Activated CD8-positive, alpha-beta memory T cell treated with anti-CD3 and anti-CD28 coated beads, Interleukin-2, amount 50 U/mL, for 24 hours (primary cell): ENCODE results near the gene TBC1D16.
"Not testable (repeated sequence)": the region's sequence is repeated elsewhere in the genome, so short reads cannot be mapped to it uniquely, and the experiment has no call there.

Experiments
- DNase-seq: peaks from one replicate; pipeline ENCODE4 v3.0.0-alpha.2; 2020; ENCODE audit errors: extremely low read depth

Gene TBC1D16

DNA sequence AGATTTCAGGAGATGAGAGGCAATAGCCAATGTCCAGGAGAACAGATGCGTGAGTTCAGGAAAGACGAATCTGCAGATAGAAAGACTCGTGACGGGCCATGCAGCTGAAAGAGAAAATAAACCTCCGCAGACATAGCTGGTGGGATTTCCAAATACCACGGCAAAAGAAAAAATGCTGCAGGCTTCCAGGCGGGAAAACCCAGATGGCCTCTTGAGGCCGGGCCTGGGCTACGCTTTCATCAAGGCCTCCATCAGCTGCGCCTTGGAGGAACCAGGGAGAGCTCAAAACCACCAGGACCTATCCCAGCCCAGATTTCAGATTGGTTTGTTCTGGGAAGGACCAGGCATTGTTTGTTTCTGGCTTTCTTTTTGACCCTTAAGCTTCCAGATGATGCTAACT is 17.4 kb upstream of the TBC1D16 start:
- no peak for DNase-seq

DNA sequence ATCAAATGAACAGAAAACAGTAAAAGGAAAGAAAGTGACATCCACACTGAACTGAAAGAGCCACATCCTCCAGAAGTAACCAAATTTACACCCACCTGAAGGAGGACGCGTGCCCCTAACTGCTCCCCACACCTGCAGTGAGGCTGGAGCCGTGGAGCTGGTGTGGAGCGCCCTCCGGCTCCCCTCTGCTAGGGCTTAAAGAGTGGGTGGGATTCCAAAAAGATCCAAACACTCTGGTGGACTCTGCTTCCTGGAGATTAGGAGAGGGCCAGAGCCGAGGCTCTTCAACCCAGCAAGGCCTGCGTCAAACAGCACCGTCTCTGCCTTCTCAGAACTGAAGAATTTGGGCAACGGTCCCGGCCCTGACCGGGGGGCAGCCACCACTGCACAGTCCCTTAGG is 16.0 kb upstream of the TBC1D16 start:
- no peak for DNase-seq

DNA sequence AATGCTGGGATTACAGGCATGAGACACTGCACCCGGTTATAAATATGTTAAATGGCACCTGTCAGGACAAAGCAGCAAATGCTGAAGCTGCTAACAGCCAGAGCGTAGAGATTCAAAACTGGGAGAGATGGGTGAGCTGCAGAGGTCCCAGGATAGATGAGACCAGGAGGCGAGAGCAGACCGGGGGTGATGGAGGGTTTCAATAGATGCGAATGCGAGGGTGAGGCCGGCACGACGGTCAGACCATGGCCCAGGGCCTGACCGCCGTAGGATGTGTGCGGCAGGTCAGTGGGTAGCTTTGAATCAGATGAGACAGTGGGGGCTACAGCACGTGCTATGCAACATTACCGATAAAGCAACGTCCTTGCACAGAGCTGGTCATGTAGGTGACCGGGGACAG is 15.0 kb upstream of the TBC1D16 start:
- no peak for DNase-seq

DNA sequence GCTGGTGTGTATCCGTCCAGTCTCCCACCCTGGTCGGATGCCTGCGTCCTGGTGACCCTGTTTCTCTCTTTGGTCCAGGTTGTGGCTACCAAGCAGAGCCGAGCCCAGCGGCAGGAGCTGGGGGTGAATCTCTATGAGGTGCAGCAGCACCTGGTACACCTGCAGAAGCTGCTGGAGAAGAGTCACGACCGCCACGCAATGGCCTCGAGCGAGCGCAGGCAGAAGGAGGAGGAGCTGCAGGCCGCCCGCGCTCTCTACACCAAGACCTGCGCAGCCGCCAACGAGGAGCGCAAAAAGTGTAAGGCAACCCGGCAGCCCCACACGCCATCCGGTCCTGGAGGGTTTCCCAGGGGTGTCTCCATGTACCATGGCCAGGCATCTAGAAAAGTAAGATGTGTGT is 14.3 kb upstream of the TBC1D16 start:
- no peak for DNase-seq

DNA sequence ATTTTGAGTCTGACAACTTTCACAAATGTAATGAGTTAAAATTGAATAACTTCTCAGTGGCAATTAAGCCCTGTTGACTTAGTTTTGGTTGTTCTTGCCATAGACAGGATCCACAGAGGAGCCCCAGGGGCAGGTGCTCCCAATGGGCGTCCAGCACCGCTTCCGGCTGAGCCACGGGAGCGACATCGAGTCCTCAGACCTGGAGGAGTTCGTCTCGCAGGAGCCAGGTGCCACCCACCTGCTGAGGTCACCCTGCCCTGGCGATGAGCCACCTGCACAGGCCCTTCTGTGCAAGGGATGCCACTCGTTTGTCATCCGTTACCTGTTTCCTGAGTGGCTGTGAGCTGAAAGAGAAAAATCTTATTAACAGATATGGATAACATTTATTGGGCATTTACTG is 11.5 kb upstream of the TBC1D16 start:
- no peak for DNase-seq

DNA sequence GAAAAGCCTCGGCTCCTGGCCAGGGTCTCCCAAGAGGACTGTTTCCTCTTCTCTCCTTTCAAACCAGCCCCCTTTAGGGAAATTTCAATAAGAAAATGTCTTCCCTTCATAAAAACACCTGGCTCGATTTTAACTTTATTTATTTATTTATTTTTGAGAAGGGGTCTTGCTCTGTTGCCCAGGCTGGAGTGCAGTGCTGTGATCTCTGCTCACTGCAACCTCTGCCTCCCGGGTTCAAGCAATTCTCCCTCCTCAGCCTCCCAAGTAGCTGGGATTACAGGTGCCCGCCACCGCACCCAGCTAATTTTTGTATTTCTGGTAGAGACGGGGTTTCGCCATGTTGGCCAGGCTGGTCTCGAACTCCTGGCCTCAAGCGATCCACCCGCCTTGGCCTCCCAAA is 11.0 kb upstream of the TBC1D16 start:
- DNase-seq, result not testable (repeated sequence)

DNA sequence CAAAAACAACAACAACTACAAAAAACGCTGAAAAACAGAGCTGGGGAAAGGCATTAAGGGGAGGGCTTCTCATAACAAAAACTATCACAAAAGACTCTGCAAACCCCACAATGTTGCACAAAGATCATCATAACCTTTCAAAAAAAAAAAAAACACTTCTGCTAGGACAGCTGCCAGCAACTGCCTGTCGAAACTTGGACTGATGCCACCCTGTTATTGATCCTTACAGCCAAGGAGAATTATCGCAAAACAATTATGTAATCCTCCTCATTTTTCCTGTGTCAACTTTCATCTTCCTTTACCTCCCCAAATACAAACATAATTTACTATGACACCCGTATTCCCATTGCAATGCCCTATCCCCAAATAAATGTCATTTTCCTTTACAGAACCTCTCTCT is 10.0 kb upstream of the TBC1D16 start:
- no peak for DNase-seq

DNA sequence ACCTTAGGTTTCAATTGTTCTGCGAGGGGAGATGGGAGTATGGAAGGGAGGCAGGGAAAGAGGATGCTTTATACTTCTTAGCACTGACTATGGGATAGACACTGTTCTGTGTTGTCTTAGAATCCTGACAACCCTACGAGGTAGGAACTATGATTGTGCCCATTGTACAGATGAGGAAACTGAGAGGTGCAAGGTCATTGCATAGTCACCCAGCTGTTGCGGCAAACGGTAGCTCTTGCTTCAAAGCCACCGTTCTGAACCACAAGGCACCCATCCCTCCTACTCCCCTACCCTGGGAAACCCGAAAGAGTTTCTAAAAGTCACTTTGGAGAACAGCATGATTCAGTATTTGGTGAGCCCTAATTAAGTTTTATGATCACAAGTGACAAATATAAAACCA is 8.3 kb upstream of the TBC1D16 start:
- DNase-seq, result no peak

DNA sequence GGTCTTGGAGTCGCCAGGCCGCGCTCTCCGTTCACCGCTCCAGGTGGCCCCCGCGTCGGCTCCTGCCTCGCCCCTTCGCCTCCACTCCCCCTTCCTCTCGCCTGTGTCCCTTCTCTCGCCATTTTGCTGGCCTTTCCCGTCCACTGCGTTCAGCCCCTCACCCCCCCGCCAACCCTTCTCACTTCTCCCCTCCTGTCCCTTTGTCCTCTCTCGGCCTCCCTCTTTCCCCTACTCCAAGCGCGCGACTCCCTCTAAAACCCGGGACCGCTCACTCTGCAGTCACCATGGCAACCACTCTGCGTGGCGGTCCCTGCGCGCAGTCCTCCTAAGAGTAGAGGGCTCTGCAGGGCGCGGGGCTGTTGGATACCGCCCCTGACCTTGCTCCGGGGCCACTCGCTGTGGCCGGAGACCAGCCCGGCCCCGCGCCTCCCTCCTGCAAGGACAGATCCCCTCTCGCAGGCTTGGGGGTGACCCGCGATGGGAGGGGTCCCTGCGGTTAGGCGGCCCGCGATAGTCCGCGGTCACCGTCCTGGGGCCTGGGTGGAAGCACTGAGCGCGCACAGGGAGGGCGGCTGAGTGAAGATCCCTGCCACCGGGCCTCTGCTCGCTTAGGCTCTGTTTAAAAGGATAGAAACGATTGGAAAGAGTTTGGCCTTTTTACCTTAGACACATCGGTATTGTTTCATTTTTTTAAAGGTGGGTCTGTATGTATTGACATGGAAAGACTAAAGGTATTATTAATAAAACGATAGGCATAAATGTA is 1.2 kb upstream of the TBC1D16 start:
- no peak for DNase-seq

DNA sequence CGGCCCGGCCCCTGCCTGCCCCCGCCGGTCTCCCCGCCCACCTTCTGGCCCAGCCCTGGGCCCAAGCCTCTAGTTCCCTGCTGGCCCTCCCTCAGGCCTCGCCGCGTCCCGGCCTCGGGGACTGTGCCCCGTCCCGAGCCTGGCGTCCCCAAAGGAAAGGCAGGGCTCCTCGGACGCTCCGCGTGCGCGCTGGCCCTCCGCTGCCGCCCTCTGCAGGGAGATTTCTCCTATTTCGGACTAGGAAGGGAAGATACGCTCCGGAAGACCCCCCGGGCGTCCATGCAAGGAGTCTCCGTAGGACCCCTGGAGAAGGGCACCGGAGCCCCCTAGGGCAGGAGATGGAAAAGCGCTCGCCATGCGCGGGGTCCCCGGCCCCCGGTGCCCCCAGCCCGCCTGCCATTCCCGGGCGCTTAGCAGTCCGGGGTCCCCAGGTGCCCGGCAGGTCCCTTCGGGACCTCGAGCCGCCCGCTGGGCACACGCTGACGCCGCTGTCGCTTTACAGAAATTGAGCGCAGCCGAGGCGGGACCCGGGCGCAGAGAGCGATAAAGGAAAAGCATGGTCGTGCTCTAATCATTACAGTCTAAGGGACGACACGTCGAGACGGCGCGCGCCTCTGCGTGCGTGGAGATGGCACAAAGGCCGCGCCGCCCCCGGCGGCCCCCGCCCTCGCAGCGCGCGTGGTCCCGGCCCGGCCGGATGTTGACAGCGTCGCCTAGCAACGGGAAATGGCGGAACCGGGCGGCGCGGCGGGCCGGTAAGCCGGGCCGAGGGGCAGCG is 454 bp upstream of the TBC1D16 start, which contains the start of gene CCDC40:
TSS of gene CCDC40 (plus strand) at position 706 of the 778 bp plus-strand sequence. CDS start at position 727, 21 bp downstream.
- DNase-seq, result peak; percentile 31

DNA sequence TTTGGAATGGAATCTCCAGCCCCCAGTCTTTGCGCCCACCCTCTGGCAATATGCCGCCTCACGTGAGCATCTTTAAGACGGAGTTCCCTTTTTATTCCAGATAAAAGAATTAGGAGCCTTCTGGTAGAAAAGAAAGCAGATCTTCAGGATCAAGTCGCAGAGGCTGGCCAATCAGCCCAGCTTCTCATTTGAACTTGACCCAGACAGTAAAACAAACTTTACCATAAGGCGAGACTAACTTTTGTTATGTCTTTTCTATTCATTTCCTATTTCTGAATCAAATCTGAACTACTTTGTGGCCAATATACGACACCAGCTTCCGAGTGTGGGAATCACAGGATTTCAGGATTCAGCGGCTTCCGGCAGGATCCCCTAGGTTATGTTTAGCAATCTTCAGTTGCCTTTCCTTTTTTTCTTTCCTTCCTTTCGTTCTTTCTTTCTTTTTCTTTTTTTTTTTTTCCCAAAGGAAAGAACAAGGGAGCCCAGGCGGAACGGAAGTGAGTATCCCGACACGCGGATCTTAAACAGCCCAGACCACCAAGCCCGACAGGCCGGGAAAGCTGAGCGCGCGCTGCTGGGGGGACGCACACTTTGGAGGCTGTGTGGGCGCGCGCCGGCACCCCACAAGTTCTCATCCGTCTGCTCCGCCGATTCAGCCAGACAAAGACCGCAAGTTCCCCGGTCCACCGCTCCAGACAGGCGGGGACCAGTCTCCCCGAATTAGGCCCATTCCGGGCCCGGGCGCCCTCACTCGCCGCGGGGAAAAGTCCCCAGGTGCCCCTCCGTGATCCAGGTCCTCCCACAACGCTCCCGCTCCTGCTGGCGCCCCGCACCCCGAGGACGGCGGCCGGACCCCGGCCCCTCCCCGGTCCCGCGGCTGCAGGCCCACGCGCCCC is 633 bp downstream of the TBC1D16 start:
- DNase-seq, result no peak

DNA sequence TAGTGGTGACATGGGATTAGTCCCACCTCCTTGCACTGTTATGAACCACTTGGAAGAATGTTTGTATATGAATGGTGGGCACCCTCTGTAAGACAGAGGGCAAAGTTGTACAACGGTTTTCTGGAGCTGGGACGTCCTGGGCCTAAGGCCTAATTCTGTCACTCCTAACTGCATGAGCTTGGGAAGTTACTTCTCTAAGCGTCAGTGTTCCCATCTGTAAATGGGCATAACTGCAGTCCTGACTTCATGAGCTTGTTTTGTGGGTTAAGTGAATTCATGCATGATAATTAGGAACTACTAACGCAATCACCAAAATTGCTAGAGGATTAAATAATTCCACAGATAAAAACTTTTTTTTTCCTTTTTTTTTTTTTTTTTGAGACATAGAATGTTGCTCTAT is 1.8 kb downstream of the TBC1D16 start:
- no peak for DNase-seq

DNA sequence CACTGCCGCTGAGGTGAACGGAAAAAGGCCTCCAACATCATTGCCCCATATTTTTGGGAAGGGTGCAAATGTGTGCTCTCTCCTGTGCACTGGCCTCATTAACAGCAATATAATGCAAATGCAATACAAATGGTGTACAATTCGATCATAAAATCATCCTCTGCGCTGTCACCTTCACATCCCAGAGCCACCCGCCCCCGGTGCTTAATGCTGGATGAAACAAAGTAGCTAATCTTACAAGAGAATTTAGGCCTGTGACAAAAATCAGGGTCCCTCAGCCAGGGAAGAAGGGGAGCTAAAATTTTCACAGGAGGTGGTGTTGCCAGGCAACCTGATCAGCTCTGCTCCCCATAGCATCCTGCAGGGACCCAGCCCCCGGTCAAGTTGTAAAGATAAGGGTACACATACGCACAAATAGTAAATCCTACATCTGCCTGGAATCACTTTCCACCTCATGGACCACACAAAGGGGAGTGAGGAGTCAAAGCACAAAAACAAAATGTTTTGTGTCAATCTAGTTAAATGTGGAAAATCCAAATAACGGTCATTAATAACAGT is 3.0 kb downstream of the TBC1D16 start:
- no peak for DNase-seq

DNA sequence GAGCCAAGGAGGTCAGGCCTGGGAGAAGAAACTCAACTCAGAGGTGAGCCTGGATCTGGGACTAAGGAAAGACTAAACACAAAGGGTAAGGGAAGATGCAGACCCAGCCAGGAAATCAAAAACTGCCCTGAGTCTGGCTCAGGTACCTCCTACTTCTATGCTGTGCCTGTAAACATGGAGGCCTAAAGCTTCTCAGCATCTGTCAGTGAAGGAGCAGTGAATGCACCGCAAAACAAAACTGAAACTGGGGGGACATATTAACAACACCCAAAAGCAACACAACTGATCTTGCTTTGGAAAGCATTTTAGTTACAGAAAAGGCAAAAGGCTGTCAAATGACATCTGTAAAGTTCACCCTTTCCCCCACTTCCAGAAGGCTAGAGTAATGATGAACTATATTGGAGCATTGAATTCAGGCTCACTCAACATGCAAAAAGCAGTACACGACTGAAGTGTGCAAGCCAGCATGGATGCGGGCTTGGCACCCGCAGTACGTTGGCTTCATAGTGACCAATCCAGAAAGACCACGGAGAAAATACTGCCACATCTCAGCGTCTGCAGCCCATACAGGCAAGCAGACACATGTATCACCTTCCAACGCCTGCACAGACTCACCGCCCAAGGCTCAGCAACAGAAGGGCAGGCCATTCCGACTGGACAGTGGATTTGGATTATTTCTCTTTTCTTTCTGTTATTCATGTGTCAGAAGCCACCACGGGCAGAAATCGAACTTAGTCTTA is 3.8 kb downstream of the TBC1D16 start:
- no peak for DNase-seq

DNA sequence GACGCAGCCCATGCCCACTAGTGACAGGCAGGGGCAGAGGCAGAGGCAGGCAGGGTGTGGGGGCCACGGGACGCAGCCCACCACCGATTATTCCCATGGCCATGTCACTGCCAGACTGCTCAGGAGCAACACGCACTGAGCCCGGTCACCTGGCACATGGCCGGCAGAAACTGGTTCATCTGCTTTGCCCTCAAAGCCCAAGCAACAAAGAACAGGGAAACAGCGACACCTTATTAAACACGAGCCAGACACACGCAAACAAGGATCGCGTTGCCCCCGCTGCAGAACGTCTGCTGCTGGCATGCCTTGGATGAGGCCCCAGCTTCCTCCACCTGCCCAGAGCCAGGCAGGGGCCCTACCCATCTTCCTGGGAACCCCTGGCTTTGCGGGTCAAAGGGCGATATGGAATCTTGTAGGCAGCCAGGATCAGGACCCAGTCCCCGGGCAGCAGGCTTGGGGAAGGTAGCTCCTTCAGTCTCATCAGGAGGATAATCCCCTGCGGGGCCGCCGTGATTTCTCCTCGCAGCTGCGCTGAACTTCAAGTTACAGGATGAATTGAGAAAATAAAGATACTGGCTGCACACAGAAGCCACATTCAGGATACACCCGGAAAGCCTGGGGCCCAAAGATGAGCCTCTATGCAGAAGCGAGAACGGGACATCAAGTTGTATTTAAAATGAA is 4.8 kb downstream of the TBC1D16 start:
- DNase-seq, result no peak

DNA sequence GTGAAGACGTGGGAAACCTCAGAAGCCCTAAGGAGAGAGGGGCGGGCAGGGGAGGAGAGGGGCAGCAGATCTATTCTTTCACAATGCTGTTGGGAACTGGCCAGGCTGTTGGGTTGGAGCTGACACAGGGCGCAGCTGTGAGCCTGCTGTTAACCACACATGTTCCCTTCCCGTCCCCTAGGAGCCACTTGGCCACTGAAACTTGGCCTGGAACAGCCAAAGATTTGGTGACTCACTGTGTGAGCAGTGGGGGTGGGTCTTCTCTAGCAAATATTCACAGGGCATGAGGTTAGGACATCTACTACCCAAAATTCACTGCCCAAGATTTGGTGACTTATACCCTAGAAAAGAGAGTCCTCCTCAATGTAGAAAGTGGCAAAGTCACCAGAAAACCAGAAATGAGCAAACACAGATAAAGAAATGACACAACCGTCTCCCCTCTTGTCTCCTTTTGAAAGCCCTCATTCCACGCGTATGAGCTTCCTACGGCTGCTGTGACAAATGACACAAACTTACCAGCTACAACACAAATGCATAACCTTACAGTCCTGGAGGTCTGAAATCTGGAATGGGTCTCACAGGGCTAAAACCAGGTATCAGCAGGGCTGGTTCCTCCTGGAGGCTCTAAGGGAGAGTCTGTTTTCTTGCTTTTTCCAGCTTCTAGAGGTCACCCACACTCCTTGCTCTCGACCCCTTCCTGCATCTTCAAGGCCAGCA is 6.3 kb downstream of the TBC1D16 start:
- DNase-seq, result no peak

DNA sequence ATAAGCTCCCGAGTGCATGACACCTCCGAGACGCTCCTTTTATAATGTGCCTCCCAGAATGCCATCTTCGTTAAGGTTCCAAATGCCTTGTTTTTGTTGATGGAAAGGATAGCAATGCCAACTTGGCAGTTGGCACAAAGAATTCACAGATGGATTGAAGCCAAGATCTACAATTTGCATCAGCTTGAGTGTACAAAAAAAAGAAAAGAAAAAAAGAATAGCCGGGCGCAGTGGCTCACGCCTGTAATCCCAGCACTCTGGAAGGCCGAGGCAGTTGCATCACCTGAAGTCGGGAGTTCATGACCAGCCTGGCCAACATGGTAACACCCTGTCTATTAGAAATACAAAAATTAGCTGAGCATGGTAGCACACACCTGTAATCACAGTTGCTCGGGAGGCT is 7.6 kb downstream of the TBC1D16 start:
- no peak for DNase-seq

DNA sequence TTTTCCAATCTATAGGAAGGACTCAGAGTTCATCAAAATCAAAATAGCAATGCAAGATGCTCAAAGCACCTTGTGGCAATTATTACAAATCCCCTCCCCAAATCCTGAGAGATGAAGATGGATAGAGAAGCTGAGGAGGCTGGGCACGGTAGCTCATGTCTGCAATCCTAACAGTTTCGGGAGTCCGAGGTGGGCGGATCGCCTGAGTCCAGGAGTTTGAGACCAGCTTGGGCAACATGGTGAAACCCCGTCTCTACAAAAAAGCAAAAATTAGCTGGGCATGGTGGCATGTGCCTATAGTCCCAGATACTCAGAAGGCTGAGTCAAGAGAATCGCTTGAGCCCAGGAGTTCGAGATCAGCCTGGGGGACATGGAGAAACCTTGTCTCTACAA is 8.6 kb downstream of the TBC1D16 start:
- no peak for DNase-seq

DNA sequence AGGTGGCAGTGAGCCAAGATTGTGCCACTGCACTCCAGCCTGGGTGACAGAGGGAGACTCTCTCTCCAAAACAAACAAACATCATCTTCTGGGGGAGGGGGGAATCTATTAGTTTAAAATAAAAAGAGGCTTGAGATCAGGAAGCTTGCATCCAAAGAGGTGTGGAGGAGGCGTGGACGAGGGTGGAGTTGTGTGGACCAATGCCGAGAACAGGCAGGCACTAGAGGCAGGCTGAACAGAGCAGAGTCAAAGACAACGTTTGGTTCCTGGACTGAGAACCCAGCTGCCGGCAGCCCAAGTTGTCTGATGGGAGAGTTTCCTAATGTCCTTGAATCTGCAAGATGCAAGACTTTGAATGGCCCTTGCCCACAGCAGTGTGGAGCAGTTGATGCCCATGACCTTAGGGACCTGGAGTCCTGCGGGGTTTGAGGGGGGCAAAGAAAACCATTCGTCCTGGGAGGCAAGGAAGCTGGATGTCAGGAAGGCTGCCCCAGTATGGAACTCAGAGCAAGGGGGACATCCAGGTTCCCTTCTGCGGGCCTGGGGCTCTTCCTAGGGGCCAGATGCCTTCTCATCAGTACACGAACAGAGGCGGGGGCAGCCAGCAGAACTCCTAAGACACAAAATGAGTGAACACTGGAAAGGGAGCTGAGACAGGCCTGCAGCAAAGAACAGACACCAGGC is 9.2 kb downstream of the TBC1D16 start:
- no peak for DNase-seq
